Trophoblast cell (in vitro differentiated cells and primary cell): Measurements from ENCODE around the gene RFC1.
"Not testable (repeated sequence)": the region's sequence is repeated elsewhere in the genome, so short reads cannot be mapped to it uniquely, and the experiment has no call there.

Experiments used
- DNase-seq, 2 donors: peaks; one replicate each; pipeline ENCODE4 v3.0.0-alpha.2; 2016
- H2AFZ ChIP-seq: 2 replicates; pipeline ENCODE4 v1.6.1; 2013; ENCODE audit warnings: low read length, moderate library complexity, mild to moderate bottlenecking; ENCODE audit not compliant: insufficient read depth, poor library complexity
- H2AK5ac ChIP-seq: 2 replicates; pipeline ENCODE4 v1.6.1; 2013; ENCODE audit warnings: mild to moderate bottlenecking, low read length
- H2BK120ac ChIP-seq: 2 replicates; pipeline ENCODE4 v1.6.1; 2013; ENCODE audit warnings: low read length, mild to moderate bottlenecking, moderate library complexity; ENCODE audit not compliant: insufficient read depth, poor library complexity
- H2BK12ac ChIP-seq: 2 replicates; pipeline ENCODE4 v1.6.1; 2013; ENCODE audit warnings: mild to moderate bottlenecking, low read length, moderate library complexity
- H2BK5ac ChIP-seq: 2 replicates; pipeline ENCODE4 v1.6.1; 2013; ENCODE audit warnings: low read length, low read depth, moderate library complexity, mild to moderate bottlenecking; ENCODE audit not compliant: poor library complexity
- H3K14ac ChIP-seq: 2 replicates; pipeline ENCODE4 v1.6.1; 2013; ENCODE audit warnings: mild to moderate bottlenecking, low read length
- H3K18ac ChIP-seq: 2 replicates; pipeline ENCODE4 v1.6.1; 2013; ENCODE audit warnings: mild to moderate bottlenecking, low read length
- H3K23ac ChIP-seq: 2 replicates; pipeline ENCODE4 v1.6.1; 2013; ENCODE audit warnings: low read length
- H3K27ac ChIP-seq: 2 replicates; pipeline ENCODE4 v1.5.1; 2013; ENCODE audit warnings: low read depth, mild to moderate bottlenecking, inconsistent platforms, low read length, moderate library complexity
- H3K27me3 ChIP-seq: 2 replicates; pipeline ENCODE4 v1.6.1; 2013; ENCODE audit warnings: inconsistent platforms, mild to moderate bottlenecking, low read length, moderate library complexity; ENCODE audit not compliant: insufficient read depth
- H3K36me3 ChIP-seq, 2 experiments: 1 replicate in 1 of 2; 2 replicates in 1 of 2; pipeline ENCODE4 v1.6.1; 2013; ENCODE audit warnings: low read length in 2 of 2, mild to moderate bottlenecking in 2 of 2, moderate library complexity in 1 of 2; ENCODE audit not compliant: insufficient read depth in 2 of 2, control insufficient read depth in 1 of 2
- H3K4ac ChIP-seq: 2 replicates; pipeline ENCODE4 v1.6.1; 2013; ENCODE audit warnings: low read depth, mild to moderate bottlenecking, low read length, moderate library complexity
- H3K4me1 ChIP-seq, 2 experiments: 1 replicate in 1 of 2; 2 replicates in 1 of 2; pipeline ENCODE4 v1.6.1; 2013; ENCODE audit warnings: low read length in 2 of 2, mild to moderate bottlenecking in 2 of 2, moderate library complexity in 1 of 2; ENCODE audit not compliant: insufficient read depth in 2 of 2, control insufficient read depth in 1 of 2
- H3K4me2 ChIP-seq: 2 replicates; pipeline ENCODE4 v1.6.1; 2013; ENCODE audit warnings: inconsistent platforms, mild to moderate bottlenecking, low read length, moderate library complexity
- H3K4me3 ChIP-seq: 2 replicates; pipeline ENCODE4 v1.5.1; 2013; ENCODE audit warnings: mild to moderate bottlenecking, low read depth, low read length, inconsistent platforms
- H3K79me1 ChIP-seq: one replicate; pipeline ENCODE4 v1.6.1; 2013; ENCODE audit warnings: low read length
- H3K79me2 ChIP-seq: 2 replicates; pipeline ENCODE4 v1.6.1; 2013; ENCODE audit warnings: low read length, mild to moderate bottlenecking; ENCODE audit not compliant: control insufficient read depth, insufficient read depth, poor library complexity
- H3K9ac ChIP-seq: 2 replicates; pipeline ENCODE4 v1.6.1; 2013; ENCODE audit warnings: mild to moderate bottlenecking, low read length
- H3K9me3 ChIP-seq: 2 replicates; pipeline ENCODE4 v1.6.1; 2013; ENCODE audit warnings: low read depth, mild to moderate bottlenecking, control low read depth, inconsistent platforms, low read length; ENCODE audit not compliant: insufficient read depth
- H4K12ac ChIP-seq: 2 replicates; pipeline ENCODE4 v1.6.1; 2013; ENCODE audit warnings: low read depth, mild to moderate bottlenecking, low read length, moderate library complexity
- H4K8ac ChIP-seq: 2 replicates; pipeline ENCODE4 v1.6.1; 2013; ENCODE audit warnings: low read depth, mild to moderate bottlenecking, low read length, moderate library complexity
- H4K91ac ChIP-seq: one replicate; pipeline ENCODE4 v1.6.1; 2013; ENCODE audit warnings: low read depth, mild to moderate bottlenecking, low read length, moderate library complexity
- WGBS: extraction: QIAGEN DNeasy Blood & Tissue Kit; methylation state at CpG from one replicate; pipeline ENCODE4 v1.1.7; 2013; ENCODE audit warnings: missing lambda C conversion rate; ENCODE audit not compliant: insufficient read length, insufficient coverage; ENCODE audit errors: extremely low coverage; 5-methylcytosine and 5-hydroxymethylcytosine counted together

The RFC1 gene

DNA sequence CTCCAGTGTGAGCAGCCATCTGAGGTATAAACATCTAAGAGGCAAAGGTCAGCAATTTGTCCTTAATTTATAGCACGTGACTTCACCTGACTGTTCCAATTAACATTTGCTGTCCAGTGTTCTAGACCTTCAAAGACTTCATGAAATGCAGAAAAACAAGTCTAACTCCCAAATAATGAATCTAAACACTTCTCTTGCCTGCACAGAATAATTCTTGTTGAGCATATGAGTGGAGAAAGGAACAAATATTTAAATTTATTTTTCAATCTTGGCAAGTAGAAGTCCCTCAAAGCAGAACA lies 12.0 kb downstream of the RFC1 start:
- no peak overlapping the region for H3K4me3 ChIP-seq
- H3K4me2 ChIP-seq: peak overlapping the region; percentile 26
- DNase-seq: peak; percentile 4 to 83
- no peak overlapping the region for H2BK5ac ChIP-seq
- no peak overlapping the region for H3K4ac ChIP-seq
- no peaks in the 10 kb centered on the region for H3K9me3 ChIP-seq
- peaks cover 2 to 5% of the 10 kb centered on the region in 2 experiments for H3K36me3 ChIP-seq
- no peak overlapping the region for H2BK120ac ChIP-seq
- no peaks in the 10 kb centered on the region for H3K27me3 ChIP-seq
- H3K79me1 ChIP-seq: no peaks in the 10 kb centered on the region
- H3K14ac ChIP-seq: no peak overlapping the region
- H2BK12ac ChIP-seq: no peak overlapping the region
- no peak overlapping the region for H3K23ac ChIP-seq
- WGBS: no CpG with 5 or more reads among the region's 1 CpG
- peak overlapping the region; percentile 41 for H3K27ac ChIP-seq
- no peak overlapping the region for H3K9ac ChIP-seq
- no peak overlapping the region for H4K12ac ChIP-seq
- H4K8ac ChIP-seq: no peak overlapping the region
- no peak overlapping the region for H4K91ac ChIP-seq
- H3K79me2 ChIP-seq: peaks cover 2% of the 10 kb centered on the region
- H2AFZ ChIP-seq: no peak overlapping the region
- H3K18ac ChIP-seq: no peak overlapping the region
- no peak overlapping the region for H2AK5ac ChIP-seq
- peaks cover 1 to 5% of the 10 kb centered on the region in 2 experiments for H3K4me1 ChIP-seq

GRCh38 chr4:39353478-39354253 lies 12.5 kb downstream of the RFC1 start:
- peak in 1 of 2 donors; percentile 17 for DNase-seq

GRCh38 chr4:39353149-39353477 lies 13.0 kb downstream of the RFC1 start:
- H3K14ac ChIP-seq, H3K27ac ChIP-seq, H2AFZ ChIP-seq, H2AK5ac ChIP-seq, H3K79me1 ChIP-seq, DNase-seq, H2BK120ac ChIP-seq, H4K12ac ChIP-seq, H3K9me3 ChIP-seq, H2BK12ac ChIP-seq, H3K4me2 ChIP-seq, H3K23ac ChIP-seq, H3K4ac ChIP-seq, H4K91ac ChIP-seq, H3K79me2 ChIP-seq, H3K9ac ChIP-seq, H4K8ac ChIP-seq, H3K36me3 ChIP-seq, H3K4me1 ChIP-seq, H3K27me3 ChIP-seq, H3K18ac ChIP-seq, H2BK5ac ChIP-seq, H3K4me3 ChIP-seq: not testable (repeated sequence)
- no CpG with 5 or more reads among the region's 6 CpGs for WGBS

More at GRCh38 chr4:39353478-39354253, 12.5 kb downstream of the RFC1 start:
- no peak overlapping the region for H2AK5ac ChIP-seq
- H3K14ac ChIP-seq: no peak overlapping the region
- WGBS: 100% methylated on average over 1 of the region's 5 CpGs
- H3K4me1 ChIP-seq: peaks cover 3 to 5% of the 10 kb centered on the region in 2 experiments
- H4K8ac ChIP-seq: no peak overlapping the region
- no peak overlapping the region for H2BK5ac ChIP-seq
- H3K27me3 ChIP-seq: no peaks in the 10 kb centered on the region
- no peak overlapping the region for H3K4ac ChIP-seq
- H3K36me3 ChIP-seq: peaks cover 2 to 5% of the 10 kb centered on the region in 2 experiments
- peak overlapping the region; percentile 41 for H3K27ac ChIP-seq
- no peak overlapping the region for H2BK120ac ChIP-seq
- peaks cover 2% of the 10 kb centered on the region for H3K79me2 ChIP-seq
- peak overlapping the region; percentile 26 for H3K4me2 ChIP-seq
- H3K79me1 ChIP-seq: no peaks in the 10 kb centered on the region
- no peak overlapping the region for H2AFZ ChIP-seq
- H4K12ac ChIP-seq: no peak overlapping the region
- no peak overlapping the region for H3K9ac ChIP-seq
- H3K23ac ChIP-seq: no peak overlapping the region
- H2BK12ac ChIP-seq: no peak overlapping the region
- no peak overlapping the region for H4K91ac ChIP-seq
- no peak overlapping the region for H3K4me3 ChIP-seq
- H3K18ac ChIP-seq: no peak overlapping the region
- H3K9me3 ChIP-seq: no peaks in the 10 kb centered on the region

DNA sequence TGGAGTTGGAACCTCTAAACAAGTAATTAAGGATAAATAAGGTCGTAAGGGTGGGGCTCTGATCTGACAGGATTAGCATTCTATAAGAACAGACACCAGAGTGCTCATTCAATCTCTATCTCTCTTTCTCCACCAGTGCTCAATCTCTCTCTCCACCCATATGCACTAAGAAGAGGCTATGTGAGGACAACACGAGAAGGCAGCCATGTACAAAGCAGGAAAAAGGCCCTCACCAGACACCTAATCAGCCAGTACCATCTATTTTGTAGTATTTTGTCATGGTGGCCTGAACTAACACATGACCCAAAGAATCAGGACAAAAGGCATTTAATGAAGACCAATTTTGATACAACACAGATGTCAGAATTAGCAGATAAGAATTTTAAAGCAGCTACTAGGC lies 16.8 kb downstream of the RFC1 start:
- Histone ChIP-seq H4K8ac (no peak overlapping the region), H3K36me3 (peaks cover 6 to 8% of the 10 kb centered on the region in 2 experiments), H3K14ac (no peak overlapping the region), H2BK120ac (no peak overlapping the region), H2BK12ac (no peak overlapping the region), H3K79me2 (no peaks in the 10 kb centered on the region), H2AFZ (no peak overlapping the region), H4K91ac (no peak overlapping the region), H3K4me3 (no peak overlapping the region), H3K27me3 (no peaks in the 10 kb centered on the region), H3K9ac (no peak overlapping the region), H3K4me2 (no peak overlapping the region), H3K18ac (no peak overlapping the region), H4K12ac (no peak overlapping the region), H2AK5ac (no peak overlapping the region), H3K27ac (no peak overlapping the region), H3K4ac (no peak overlapping the region), H3K4me1 (peaks cover 0 to 3% of the 10 kb centered on the region in 2 experiments), H2BK5ac (no peak overlapping the region), H3K79me1 (no peaks in the 10 kb centered on the region), H3K9me3 (no peaks in the 10 kb centered on the region), H3K23ac (no peak overlapping the region)
- DNase-seq: peak; percentile 62 to 70
- no CpG with 5 or more reads among the region's 2 CpGs for WGBS
